GM18861 (cell line): ENCODE results near the gene PELI3.

ENCODE experiments used
- ATAC-seq: cut with Tn5 transposase; IDR thresholded peaks from one replicate; pipeline ENCODE4 v1.9.1; 2021; ENCODE audit not compliant: unreplicated experiment

Gene PELI3

GRCh38 chr11:66473608-66474515, 7.2 kb downstream of the PELI3 start:
- no peak for ATAC-seq

DNA sequence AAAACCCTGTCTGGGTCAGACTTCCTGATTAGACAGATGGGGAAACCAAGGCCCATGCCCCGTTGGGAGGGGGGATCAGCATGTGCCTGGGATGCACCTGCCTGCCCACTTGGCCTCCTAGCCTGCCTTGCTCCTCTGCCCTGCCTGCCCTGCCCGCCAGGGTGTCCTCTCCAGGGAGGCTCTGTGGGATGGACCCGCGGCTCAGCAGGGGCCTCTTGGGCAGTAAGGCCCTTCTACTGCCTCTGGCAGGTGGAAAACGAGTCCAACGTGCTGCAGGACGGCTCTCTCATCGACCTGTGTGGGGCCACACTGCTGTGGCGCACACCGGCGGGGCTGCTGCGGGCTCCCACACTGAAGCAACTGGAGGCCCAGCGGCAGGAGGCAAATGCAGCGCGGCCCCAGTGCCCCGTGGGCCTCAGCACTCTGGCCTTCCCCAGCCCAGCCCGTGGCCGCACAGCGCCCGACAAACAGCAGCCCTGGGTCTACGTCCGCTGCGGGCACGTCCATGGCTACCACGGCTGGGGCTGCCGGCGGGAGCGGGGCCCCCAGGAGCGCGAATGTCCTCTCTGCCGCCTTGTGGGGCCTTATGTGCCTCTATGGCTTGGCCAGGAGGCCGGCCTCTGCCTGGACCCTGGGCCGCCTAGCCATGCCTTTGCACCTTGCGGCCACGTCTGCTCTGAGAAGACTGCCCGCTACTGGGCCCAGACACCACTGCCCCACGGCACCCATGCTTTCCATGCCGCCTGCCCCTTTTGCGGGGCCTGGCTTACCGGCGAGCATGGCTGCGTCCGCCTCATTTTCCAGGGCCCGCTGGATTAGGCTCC, 8.9 kb downstream of the PELI3 start:
- ATAC-seq = no peak

- ATAC-seq = no peak
These were observed 9.6 kb downstream of the PELI3 start for GRCh38 chr11:66476173-66476840.

- ATAC-seq = no peak
These were observed 10.1 kb downstream of the PELI3 start for GRCh38 chr11:66476841-66477251.

GRCh38 chr11:66477263-66478201, 10.8 kb downstream of the PELI3 start:
- ATAC-seq = no peak

DNA sequence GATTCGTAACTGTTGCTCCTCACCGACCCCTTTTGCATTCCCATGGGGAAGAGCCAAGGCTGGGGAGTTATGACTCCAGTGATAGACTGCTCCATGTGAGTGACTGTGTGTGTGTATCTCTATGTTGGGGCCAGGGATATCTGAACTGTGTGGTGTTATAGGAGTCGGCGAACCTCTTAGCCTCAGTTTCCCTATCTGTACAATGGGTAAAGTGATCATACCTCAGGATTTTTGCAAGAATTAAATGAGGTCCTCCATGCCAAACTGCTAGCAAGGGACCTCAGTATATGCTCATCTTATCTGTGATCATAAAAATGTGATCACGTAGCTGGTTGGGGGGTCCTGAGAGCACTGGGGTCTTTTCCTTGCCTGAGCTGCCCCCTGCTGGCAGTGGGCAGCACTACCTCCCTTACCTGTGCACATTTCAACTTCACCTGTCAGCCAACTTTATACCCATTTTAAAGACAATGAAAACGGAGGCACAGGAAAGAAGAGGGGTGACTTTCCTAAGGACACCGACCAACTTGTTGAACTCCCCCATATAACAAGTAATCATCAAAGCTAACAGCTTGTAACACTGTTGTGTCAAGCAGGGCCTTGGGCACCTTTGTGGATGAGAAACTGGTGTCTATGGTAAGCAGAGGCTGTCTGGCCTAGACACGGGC, 12.2 kb downstream of the PELI3 start:
- ATAC-seq = no peak

GRCh38 chr11:66479394-66480116, 12.8 kb downstream of the PELI3 start:
- no peak for ATAC-seq

- peak; percentile 84 for ATAC-seq
These were observed 13.6 kb downstream of the PELI3 start, which contains the start of gene DPP3 for GRCh38 chr11:66480117-66480938. Gene DPP3 (plus strand): TSS chr11:66480434. CDS start chr11:66482201, 1,767 bp downstream.

DNA sequence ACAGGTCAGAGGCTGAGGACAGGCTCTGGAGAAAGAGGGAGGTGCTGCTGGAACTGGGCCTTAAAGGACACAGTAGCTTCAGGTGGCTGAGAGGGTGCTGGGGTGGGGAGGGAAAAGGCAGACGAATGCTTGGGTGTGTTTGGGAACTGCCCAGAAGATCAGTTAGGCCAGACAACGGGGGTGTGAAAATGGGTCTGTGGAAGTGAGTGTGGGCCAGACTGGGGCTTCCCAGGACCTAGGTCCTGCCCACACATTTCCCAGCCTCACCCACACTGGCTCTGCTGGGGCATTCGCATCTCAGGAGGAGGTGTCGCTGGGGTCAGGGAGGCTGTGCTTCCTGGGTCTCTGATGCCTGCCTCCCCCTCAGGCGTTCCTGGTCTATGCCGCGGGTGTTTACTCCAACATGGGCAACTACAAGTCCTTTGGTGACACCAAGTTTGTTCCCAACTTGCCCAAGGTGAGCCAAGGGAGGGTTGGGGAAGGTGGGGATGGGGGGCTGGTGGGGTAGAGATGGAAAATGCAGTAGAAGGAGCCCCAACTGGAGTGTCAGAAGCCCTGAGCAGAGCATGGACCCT, 18.2 kb downstream of the PELI3 start:
- no peak for ATAC-seq

GRCh38 chr11:66488957-66489356, 22.3 kb downstream of the PELI3 start:
- no peak for ATAC-seq

DNA sequence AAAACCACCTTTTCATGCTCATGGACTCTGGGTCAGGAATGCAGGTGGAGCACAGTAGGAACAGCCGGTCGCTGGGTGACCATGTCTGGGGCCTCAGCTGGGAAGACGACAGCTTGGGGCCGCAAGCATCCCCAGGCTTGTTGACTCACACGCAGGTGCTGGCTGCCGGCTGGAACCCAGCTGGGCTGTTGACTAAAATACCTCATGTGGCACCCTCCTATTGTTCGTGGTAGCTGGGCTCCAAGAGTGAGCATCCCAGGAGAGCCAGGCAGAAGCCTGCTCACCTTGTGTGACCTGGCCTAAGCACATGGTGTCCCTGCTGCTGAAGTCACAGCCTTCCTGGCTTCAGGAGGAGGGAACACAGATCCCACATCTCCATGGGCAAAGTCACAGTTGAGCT, 22.9 kb downstream of the PELI3 start:
- no peak for ATAC-seq

GRCh38 chr11:66491315-66491935, 24.7 kb downstream of the PELI3 start:
- ATAC-seq = no peak

DNA sequence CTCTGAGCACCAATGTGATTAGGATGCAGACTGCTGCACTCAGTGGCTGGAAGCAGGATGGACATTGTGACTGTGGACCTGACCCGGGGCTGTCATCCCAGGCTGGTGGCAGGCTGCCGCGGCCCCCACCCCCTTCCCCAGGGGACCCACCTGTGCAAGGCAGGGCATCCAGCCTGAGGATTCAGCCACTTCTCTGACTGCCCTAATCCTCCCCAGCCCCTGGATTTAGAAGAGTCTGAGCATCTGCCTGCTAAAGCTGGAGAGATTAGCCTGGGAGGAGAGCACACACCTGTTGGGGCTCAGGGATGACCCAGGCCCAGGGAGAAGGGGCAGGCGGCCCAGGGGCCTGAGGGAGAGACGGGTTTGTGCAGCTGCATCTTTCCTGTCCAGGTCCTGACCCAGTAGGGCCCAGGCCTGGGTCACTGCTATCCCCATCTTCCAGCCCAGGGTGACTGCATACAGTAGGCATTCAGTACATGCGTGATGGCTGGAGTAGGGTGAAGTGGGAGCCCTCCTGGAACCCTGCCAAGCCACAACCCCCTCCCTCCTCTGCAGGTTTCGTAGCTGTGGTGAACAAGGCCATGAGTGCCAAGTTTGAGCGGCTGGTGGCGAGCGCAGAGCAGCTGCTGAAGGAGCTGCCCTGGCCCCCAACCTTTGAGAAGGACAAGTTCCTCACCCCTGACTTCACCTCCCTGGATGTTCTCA, 25.6 kb downstream of the PELI3 start:
- no peak for ATAC-seq

DNA sequence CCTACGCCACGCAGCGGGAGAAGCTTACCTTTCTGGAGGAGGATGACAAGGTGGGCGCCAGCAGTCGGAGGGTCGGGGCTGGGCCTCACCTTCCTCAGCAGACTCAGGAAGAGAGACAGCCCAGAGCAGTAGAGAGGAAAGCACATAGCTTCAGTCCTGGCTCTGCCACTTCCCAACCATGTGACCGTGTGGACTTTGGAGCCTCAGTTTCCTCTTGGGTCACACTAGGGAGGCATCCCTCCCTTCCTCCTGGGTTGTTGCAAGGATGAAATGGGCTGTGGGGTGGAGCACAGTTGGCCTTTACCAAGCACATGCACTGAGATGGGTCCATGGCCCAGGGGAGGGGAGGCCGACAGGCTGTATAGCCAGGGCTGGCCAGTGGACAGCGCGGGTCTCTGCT, 26.4 kb downstream of the PELI3 start:
- ATAC-seq = no peak

DNA sequence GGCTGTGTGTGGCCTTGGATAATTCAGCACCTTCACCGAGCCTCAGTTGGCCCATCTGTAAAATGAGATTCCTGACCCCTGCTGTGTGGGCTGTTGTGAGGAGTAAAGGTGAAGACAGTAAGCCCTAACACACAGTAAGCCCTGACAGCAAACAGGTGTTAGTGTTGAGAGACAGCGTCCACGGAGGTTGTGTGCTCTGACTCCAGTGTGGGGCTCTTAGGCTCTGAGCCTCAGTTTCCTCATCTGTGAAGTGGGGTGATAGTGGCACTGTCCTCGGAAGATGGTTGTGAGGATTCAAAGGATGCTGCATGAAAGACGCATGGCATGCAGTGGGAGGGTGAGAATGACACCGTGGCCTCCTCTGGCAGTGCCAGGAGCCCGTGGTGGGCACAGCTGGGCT, 27.8 kb downstream of the PELI3 start:
- ATAC-seq = no peak

DNA sequence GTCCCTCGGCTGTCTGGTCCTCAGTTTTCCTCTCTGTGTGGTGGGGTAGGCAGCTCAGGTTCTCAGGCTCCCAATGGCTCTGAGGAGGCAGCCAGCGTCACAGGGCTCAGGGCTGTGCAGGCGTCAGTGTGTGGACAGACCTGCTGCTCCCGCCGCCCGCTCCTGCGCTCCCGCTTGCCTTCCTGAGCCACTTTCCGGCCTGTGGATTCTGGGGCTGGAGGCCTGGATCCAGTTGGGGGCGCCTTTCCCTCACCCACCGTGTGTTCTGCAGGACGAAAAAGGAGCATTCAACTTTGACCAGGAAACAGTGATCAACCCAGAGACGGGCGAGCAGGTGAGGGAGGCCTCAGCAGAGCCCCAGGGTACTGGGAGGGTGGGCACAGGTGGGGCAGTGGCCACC, 28.2 kb downstream of the PELI3 start:
- ATAC-seq = no peak

GRCh38 chr11:66495401-66495854, 28.7 kb downstream of the PELI3 start:
- no peak for ATAC-seq
